DOHH2 (cell line): ENCODE measurements around the gene LMBR1L.

Source experiments
- EZH2phosphoT487 ChIP-seq: fragments of 200-600 bp; sonication (generic); IDR thresholded peaks from 2 replicates; pipeline ENCODE4 v1.6.1; 2017; ENCODE audit warnings: borderline replicate concordance, mild to moderate bottlenecking, antibody characterized with exemption, low read length, moderate library complexity, mixed read lengths
- TF ChIP-seq, protein P1 (sequence below): fragments of 200-600 bp; sonication (generic); IDR thresholded peaks from one replicate; pipeline ENCODE4 v1.5.1; 2014; ENCODE audit warnings: antibody characterized with exemption, mild to moderate bottlenecking, low read depth, low read length; ENCODE audit not compliant: poor library complexity, severe bottlenecking

DNA sequence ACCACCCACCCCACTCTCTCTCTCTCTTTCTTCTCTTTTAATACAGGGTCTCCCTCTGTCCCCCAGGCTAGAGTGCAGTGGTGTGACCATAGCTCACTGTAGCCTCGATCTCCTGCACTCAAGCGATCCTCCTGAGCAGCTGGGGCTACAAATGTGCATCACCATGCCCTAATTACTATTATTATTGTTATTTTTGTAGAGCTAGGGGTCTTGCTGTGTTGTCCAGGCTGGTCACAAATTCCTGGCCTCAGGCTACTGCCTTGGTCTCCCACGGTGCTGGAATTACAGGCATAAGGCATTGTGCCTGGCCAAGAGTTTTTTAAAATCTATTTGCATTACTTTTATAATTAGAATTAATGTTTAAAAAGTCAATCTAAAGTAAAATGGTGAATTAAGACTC, 43.6 kb upstream of the LMBR1L start:
- TF ChIP-seq, protein P1, sequence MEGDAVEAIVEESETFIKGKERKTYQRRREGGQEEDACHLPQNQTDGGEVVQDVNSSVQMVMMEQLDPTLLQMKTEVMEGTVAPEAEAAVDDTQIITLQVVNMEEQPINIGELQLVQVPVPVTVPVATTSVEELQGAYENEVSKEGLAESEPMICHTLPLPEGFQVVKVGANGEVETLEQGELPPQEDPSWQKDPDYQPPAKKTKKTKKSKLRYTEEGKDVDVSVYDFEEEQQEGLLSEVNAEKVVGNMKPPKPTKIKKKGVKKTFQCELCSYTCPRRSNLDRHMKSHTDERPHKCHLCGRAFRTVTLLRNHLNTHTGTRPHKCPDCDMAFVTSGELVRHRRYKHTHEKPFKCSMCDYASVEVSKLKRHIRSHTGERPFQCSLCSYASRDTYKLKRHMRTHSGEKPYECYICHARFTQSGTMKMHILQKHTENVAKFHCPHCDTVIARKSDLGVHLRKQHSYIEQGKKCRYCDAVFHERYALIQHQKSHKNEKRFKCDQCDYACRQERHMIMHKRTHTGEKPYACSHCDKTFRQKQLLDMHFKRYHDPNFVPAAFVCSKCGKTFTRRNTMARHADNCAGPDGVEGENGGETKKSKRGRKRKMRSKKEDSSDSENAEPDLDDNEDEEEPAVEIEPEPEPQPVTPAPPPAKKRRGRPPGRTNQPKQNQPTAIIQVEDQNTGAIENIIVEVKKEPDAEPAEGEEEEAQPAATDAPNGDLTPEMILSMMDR = no peak
- TF ChIP-seq EZH2phosphoT487 = no peak
